Gastroesophageal sphincter (tissue), 4 donors: ENCODE measurements around the gene SSRP1. TPM values are rescaled to one million over a fixed set of nuclear protein-coding genes. Genes with fewer than 3 reads are reported as not detected.

Experiments
- ATAC-seq: fragments of 150-250 bp; one replicate; pipeline ENCODE4 v1.9.1; 2016; ENCODE audit warnings: mild to moderate bottlenecking, moderate library complexity
- H3K27ac ChIP-seq, 4 donors: fragments of 200-600 bp; sonication (generic) in 3 of 4; 1 replicate in 3 of 4; 2 replicates in 1 of 4; pipeline ENCODE4 v1.5.1; 2016 to 2019
- H3K27me3 ChIP-seq: fragments of 200-600 bp; sonication (generic); one replicate; pipeline ENCODE4 v1.5.1; 2019
- H3K36me3 ChIP-seq, 2 donors: fragments of 200-600 bp; sonication (generic); one replicate each; pipeline ENCODE4 v1.5.1; 2019; ENCODE audit warnings: control low read depth in 1 of 2
- H3K4me1 ChIP-seq, 3 donors: fragments of 200-600 bp; sonication (generic); 1 replicate in 2 of 3; 2 replicates in 1 of 3; pipeline ENCODE4 v1.5.1; 2016 to 2019; ENCODE audit warnings: control low read depth in 2 of 3
- H3K4me3 ChIP-seq, 2 donors: fragments of 200-600 bp; sonication (generic); one replicate each; pipeline ENCODE4 v1.5.1; 2019; ENCODE audit warnings: mild to moderate bottlenecking in 1 of 2, moderate library complexity in 1 of 2
- H3K9me3 ChIP-seq, 3 donors: fragments of 200-600 bp; sonication (generic); one replicate each; pipeline ENCODE4 v1.5.1; 2017 to 2019; ENCODE audit warnings: control low read depth in 2 of 3
- EP300 ChIP-seq: sonication (generic); formaldehyde crosslinking; IDR thresholded peaks from one replicate; pipeline ENCODE4 v1.6.1; 2017; ENCODE audit warnings: antibody characterized with exemption, mild to moderate bottlenecking
- POLR2A ChIP-seq, 2 donors: fragments of 450-650 bp; IDR thresholded peaks; one replicate each; pipeline ENCODE4 v1.6.1; 2017; ENCODE audit warnings: antibody characterized with exemption in 2 of 2, mild to moderate bottlenecking in 2 of 2, moderate library complexity in 1 of 2
- POLR2AphosphoS5 ChIP-seq: sonication (generic); formaldehyde crosslinking; IDR thresholded peaks from one replicate; pipeline ENCODE4 v1.6.1; 2017; ENCODE audit warnings: antibody characterized with exemption
- WGBS, 2 donors: methylation state at CpG; one replicate each; pipeline ENCODE4 v1.1.5; 2018; ENCODE audit warnings: low coverage in 1 of 2; 5-methylcytosine and 5-hydroxymethylcytosine counted together
- total RNA-seq, 4 donors: library from RNA; depleted of rRNA; stranded (reverse); fragments of >200 nt; gene quantifications; one replicate each; pipeline ENCODE4 v1.1.0, GENCODE V29; 2016
- TF ChIP-seq, protein P1 (sequence below), 4 experiments: fragments of 200-600 bp in 2 of 4; fragments of 450-650 bp in 2 of 4; sonication (generic) in 1 of 4; IDR thresholded peaks; one replicate each; pipeline ENCODE4 v1.5.1; 2017 to 2019; ENCODE audit warnings: antibody characterized with exemption in 4 of 4, mild to moderate bottlenecking in 2 of 4, moderate library complexity in 2 of 4

Gene SSRP1, protein sequence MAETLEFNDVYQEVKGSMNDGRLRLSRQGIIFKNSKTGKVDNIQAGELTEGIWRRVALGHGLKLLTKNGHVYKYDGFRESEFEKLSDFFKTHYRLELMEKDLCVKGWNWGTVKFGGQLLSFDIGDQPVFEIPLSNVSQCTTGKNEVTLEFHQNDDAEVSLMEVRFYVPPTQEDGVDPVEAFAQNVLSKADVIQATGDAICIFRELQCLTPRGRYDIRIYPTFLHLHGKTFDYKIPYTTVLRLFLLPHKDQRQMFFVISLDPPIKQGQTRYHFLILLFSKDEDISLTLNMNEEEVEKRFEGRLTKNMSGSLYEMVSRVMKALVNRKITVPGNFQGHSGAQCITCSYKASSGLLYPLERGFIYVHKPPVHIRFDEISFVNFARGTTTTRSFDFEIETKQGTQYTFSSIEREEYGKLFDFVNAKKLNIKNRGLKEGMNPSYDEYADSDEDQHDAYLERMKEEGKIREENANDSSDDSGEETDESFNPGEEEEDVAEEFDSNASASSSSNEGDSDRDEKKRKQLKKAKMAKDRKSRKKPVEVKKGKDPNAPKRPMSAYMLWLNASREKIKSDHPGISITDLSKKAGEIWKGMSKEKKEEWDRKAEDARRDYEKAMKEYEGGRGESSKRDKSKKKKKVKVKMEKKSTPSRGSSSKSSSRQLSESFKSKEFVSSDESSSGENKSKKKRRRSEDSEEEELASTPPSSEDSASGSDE
- total RNA-seq, result 100 to 1,000 TPM in 1 of 4 donors, 10 to 100 TPM in 3; 66.0 to 101 (median 79.8) TPM

DNA sequence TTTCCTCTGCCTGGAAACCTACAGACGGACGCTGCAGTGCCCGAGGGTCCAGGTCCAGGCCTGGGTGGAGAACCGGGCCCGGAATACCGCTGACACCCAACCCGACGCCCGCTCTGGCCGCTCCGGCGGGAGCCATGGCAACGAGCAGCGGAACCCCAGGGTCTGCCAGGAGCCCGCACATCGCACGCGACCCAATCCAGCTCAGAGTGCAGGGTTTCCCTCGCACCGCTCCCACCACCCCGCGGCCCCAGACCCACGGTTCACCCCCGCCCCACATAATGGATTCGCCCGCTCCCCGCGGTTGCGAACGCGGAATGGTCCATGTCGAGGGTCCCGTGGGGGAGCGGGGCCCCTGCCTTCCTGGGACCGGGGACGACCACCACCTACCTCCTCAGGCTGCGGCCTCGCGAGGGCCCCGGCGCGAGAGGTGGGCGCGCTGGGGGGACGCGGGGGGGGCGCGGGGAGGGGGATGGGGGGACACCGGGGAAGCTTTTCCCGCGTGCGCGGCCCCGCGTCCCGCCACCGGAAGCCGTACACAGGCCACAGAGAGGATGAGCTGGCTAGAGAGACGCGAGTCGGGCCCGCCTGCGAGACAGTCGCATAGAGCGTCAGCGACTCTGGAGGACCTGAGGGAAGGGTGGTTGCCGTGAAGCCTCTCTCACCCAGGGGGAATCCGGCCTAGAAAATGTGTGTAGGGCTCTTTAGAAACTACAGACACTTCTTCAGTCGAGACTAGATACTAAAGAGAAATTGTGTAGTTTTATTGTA is at the start of gene SSRP1:
TSS of gene SSRP1 (minus strand) at position 550 of the 768 bp plus-strand sequence. CDS start 771 bp downstream, outside the sequence.
- peak within 1 kb of the TSS; percentile 62 to 76 for H3K4me3 ChIP-seq
- TF ChIP-seq, protein P1, sequence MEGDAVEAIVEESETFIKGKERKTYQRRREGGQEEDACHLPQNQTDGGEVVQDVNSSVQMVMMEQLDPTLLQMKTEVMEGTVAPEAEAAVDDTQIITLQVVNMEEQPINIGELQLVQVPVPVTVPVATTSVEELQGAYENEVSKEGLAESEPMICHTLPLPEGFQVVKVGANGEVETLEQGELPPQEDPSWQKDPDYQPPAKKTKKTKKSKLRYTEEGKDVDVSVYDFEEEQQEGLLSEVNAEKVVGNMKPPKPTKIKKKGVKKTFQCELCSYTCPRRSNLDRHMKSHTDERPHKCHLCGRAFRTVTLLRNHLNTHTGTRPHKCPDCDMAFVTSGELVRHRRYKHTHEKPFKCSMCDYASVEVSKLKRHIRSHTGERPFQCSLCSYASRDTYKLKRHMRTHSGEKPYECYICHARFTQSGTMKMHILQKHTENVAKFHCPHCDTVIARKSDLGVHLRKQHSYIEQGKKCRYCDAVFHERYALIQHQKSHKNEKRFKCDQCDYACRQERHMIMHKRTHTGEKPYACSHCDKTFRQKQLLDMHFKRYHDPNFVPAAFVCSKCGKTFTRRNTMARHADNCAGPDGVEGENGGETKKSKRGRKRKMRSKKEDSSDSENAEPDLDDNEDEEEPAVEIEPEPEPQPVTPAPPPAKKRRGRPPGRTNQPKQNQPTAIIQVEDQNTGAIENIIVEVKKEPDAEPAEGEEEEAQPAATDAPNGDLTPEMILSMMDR (IDR thresholded peaks at IDR 0.05), result no peak
- TF ChIP-seq POLR2A (IDR thresholded peaks at IDR 0.05), result peak; percentile 32 to 46
- peak; percentile 78 for TF ChIP-seq POLR2AphosphoS5
- 0% methylated on average over 4 to 10 of the region's 69 CpGs for WGBS, 2 donors
- H3K27me3 ChIP-seq, result peaks cover 8% of the 10 kb centered on the region
- H3K36me3 ChIP-seq, result peaks cover 0 to 38% of the 10 kb centered on the region in 2 donors
- H3K4me1 ChIP-seq, result peaks cover 0 to 40% (median 14%) of the 10 kb centered on the region in 3 donors
- ATAC-seq, result peak; percentile 97
- peak within 1 kb of the TSS; percentile 65 to 93 (median 88) for H3K27ac ChIP-seq
- no peaks in the 10 kb centered on the region for H3K9me3 ChIP-seq

DNA sequence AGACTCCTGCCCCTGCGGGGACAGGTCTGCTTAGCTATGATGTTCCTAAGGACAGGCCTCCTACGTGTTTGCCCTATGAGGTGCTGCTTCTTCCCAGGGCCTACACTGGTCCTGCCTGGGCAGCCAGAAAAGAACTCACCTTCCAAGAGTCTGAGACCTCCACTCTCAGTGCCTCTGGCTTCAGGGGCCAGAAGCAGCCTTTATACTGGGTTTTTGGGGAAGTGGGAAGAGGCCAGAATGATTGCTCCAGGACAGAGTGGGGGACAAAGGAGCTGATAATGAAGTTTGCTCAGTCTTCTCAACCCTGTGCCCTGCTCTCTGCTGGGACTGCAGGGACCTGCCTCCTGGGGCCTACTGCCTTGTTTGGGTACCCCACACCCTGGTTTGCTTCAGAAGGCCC is 45.3 kb upstream of the SSRP1 start, which contains the start of gene PRG3:
TSS of gene PRG3 (minus strand) at position 176 of the 400 bp plus-strand sequence. CDS start 442 bp downstream, outside the sequence.
- WGBS, 2 donors, result 86% methylated on average over 1 of the region's 2 CpGs; no CpG with 5 or more reads in 1 of the 2 donors

DNA sequence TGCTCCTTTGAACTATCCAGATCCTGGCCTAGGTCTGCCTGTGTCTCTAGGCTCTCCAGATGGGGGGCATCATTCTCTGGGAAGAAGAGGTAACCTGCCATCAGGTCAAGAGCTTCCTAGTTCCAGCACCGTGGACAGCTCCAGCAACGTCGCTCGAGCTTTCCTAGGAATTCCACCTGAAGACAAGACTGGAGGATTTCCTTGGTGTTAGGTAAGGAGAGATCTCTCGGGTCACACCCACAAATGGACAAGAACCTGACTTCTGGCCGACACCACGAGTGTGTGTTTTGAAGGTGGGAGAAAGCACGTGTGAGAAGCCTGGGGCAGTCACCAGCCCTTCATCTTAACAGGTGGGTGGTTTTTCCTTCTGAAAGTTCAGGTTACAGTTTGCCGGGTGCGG is 44.0 kb upstream of the SSRP1 start:
- Histone ChIP-seq H3K4me3 (no peak overlapping the region), H3K27ac (no peak overlapping the region), H3K4me1 (no peaks in the 10 kb centered on the region), H3K27me3 (peaks cover 15% of the 10 kb centered on the region), H3K36me3 (no peaks in the 10 kb centered on the region), H3K9me3 (no peaks in the 10 kb centered on the region)
- WGBS, 2 donors, result 14% methylated on average over 3 of the region's 10 CpGs; no CpG with 5 or more reads in 1 of the 2 donors
- TF ChIP-seq POLR2A (IDR thresholded peaks at IDR 0.05) (no peak), EP300 (no peak), POLR2AphosphoS5 (no peak)
- TF ChIP-seq, protein P1 (IDR thresholded peaks at IDR 0.05), result no peak
- no peak for ATAC-seq

More for the DNA sequence above, 45.3 kb upstream of the SSRP1 start, which contains the start of gene PRG3:
- H3K27ac ChIP-seq, result no peak within 1 kb of the TSS
- H3K36me3 ChIP-seq, result no peaks in the 10 kb centered on the region
- no peak within 1 kb of the TSS for H3K4me3 ChIP-seq
- ATAC-seq, result no peak
- H3K4me1 ChIP-seq, result no peaks in the 10 kb centered on the region
- no peaks in the 10 kb centered on the region for H3K9me3 ChIP-seq
- peaks cover 15% of the 10 kb centered on the region for H3K27me3 ChIP-seq
- no peak for TF ChIP-seq POLR2AphosphoS5
- TF ChIP-seq POLR2A (IDR thresholded peaks at IDR 0.05), result no peak
- no peak for TF ChIP-seq EP300
- TF ChIP-seq, protein P1 (IDR thresholded peaks at IDR 0.05), result no peak

DNA sequence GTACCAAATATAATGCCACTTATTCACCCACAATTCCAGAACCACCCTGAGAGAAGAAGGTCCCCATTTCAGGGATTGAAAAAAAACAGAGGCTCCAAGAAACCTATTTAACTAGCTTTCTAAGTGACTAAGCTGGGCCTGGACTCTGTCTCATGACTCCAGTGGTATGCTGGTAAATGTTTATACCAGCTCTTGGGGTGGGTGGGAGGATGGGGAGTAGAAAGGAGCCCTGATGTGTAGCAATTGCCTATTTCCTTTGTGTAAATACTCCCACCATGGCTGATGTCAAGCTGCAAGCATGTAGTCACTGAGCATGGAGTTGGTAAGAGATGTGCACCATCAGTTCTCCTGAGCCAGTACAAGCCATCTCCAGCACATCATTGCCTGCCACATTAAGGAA is 42.5 kb upstream of the SSRP1 start:
- no peaks in the 10 kb centered on the region for H3K4me1 ChIP-seq
- no peak for ATAC-seq
- H3K36me3 ChIP-seq, result no peaks in the 10 kb centered on the region
- H3K27me3 ChIP-seq, result peaks cover 15% of the 10 kb centered on the region
- no peak overlapping the region for H3K27ac ChIP-seq
- H3K9me3 ChIP-seq, result no peaks in the 10 kb centered on the region
- TF ChIP-seq, protein P1 (IDR thresholded peaks at IDR 0.05), result no peak
- TF ChIP-seq POLR2A (IDR thresholded peaks at IDR 0.05), result no peak
- TF ChIP-seq EP300, result no peak
- TF ChIP-seq POLR2AphosphoS5, result no peak
- no peak overlapping the region for H3K4me3 ChIP-seq
